Raji (cell line): ENCODE data around the gene FMO1.
A peak's percentile ranks its signal among the peaks of the same experiment; 100 is the strongest.

ENCODE experiments used
- POLR2A ChIP-seq: IDR thresholded peaks from 2 replicates; pipeline ENCODE4 v1.6.1; 2011; ENCODE audit warnings: low read depth, low read length, control low read depth; ENCODE audit not compliant: insufficient read depth

FMO1 gene

GRCh38 chr1:171298696-171299095, 50.4 kb downstream of the FMO1 start:
- no peak for TF ChIP-seq POLR2A

- no peak for TF ChIP-seq POLR2A
Measured at GRCh38 chr1:171299342-171299741, 51.0 kb downstream of the FMO1 start.

- no peak for TF ChIP-seq POLR2A
Measured at GRCh38 chr1:171300401-171300800, 52.1 kb downstream of the FMO1 start.

- TF ChIP-seq POLR2A = no peak
Measured at GRCh38 chr1:171310661-171311087, 62.4 kb downstream of the FMO1 start.

- TF ChIP-seq POLR2A = no peak
Measured at GRCh38 chr1:171311771-171312558, 63.7 kb downstream of the FMO1 start.

DNA sequence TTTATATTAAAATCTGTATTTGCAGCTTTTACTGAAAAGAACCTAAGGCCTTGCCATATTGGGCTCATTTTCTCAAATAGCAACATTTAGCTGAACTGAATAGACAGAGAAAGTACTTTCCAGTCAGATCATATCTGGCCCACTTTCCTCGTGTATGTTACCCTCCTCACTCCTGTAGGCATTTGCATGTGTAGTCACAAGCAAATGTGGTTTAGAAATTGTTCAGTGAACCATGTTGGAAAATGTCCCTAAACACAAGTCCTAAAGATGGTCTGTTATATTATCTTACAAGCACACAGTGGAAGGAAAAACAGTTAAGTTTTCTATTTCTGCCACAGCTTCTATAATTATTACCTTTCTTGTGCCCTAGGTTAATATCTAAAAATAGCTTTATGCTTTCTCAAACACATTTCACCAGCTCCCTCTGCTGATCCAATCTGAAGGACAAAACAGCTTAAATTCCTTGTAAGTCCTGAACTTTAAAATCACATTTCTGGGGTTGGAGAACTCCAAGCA, 65.1 kb downstream of the FMO1 start:
- TF ChIP-seq POLR2A = no peak

GRCh38 chr1:171313835-171314320, 65.6 kb downstream of the FMO1 start, which contains the start of gene FMO4:
TSS of gene FMO4 (plus strand) at chr1:171314183. CDS start at chr1:171319826, 5,643 bp downstream.
- TF ChIP-seq POLR2A = peak; percentile 41; the same call in 1 of the 2 replicates

GRCh38 chr1:171329251-171329650, 81.0 kb downstream of the FMO1 start:
- no peak for TF ChIP-seq POLR2A

- no peak for TF ChIP-seq POLR2A
Measured at GRCh38 chr1:171334024-171334640, 85.8 kb downstream of the FMO1 start.
